Vagina (tissue), 2 donors: ENCODE data around the gene ESYT2.

ENCODE experiments used
- CTCF ChIP-seq, 3 experiments: fragments of 450-650 bp in 2 of 3; fragments of 200-600 bp in 1 of 3; sonication (generic) in 1 of 3; IDR thresholded peaks; one replicate each; pipeline ENCODE4 v1.5.1; 2017 to 2019; ENCODE audit warnings: antibody characterized with exemption in 3 of 3, mild to moderate bottlenecking in 2 of 3, moderate library complexity in 2 of 3
- POLR2A ChIP-seq, 2 donors: fragments of 450-650 bp; IDR thresholded peaks; one replicate each; pipeline ENCODE4 v1.6.1; 2017; ENCODE audit warnings: antibody characterized with exemption in 2 of 2, mild to moderate bottlenecking in 2 of 2, moderate library complexity in 2 of 2
- POLR2AphosphoS5 ChIP-seq, 2 donors: sonication (generic); formaldehyde crosslinking; IDR thresholded peaks; one replicate each; pipeline ENCODE4 v1.9.0; 2017; ENCODE audit warnings: antibody characterized with exemption in 2 of 2, mild to moderate bottlenecking in 2 of 2, low read depth in 1 of 2; ENCODE audit not compliant: insufficient read depth in 1 of 2

- TF ChIP-seq CTCF (IDR thresholded peaks at IDR 0.05) (no peak), POLR2A (IDR thresholded peaks at IDR 0.05) (no peak), POLR2AphosphoS5 (IDR thresholded peaks at IDR 0.05; ENCODE audit: insufficient read depth in 1 of 2, low read depth in 1 of 2) (no peak)
These were observed 7.4 kb upstream of the ESYT2 start for GRCh38 chr7:158836692-158837091.
